Dermis blood vessel endothelial cell (primary cell): ENCODE measurements around the gene PIAS2. TPM values are rescaled to one million over a fixed set of nuclear protein-coding genes. Genes with fewer than 3 reads are reported as not detected.
"Not testable (repeated sequence)": the region's sequence is repeated elsewhere in the genome, so short reads cannot be mapped to it uniquely, and the experiment has no call there.

ENCODE experiments used
- DNase-seq: peaks from one replicate; pipeline ENCODE4 v3.0.0; 2010
- total RNA-seq: library from RNA; depleted of rRNA; stranded (reverse); fragments of >200 nt; gene quantifications from 2 replicates; pipeline ENCODE4 v1.2.3, GENCODE V29; 2014

The PIAS2 gene
- total RNA-seq, 1 donor from 2014 or later: 15.5 TPM

GRCh38 chr18:46899274-46899948 is 17.9 kb downstream of the PIAS2 start:
- DNase-seq: no peak

- no peak for DNase-seq
Measured at GRCh38 chr18:46894124-46894523, 23.2 kb downstream of the PIAS2 start.

- DNase-seq: no peak
Measured at GRCh38 chr18:46893360-46893759, 23.9 kb downstream of the PIAS2 start.

GRCh38 chr18:46892842-46893241 is 24.5 kb downstream of the PIAS2 start:
- DNase-seq: no peak

GRCh38 chr18:46891742-46892214 is 25.5 kb downstream of the PIAS2 start:
- no peak for DNase-seq

GRCh38 chr18:46888965-46889364 is 28.3 kb downstream of the PIAS2 start:
- no peak for DNase-seq

GRCh38 chr18:46886893-46887292 is 30.4 kb downstream of the PIAS2 start:
- DNase-seq: no peak

GRCh38 chr18:46883180-46883579 is 34.1 kb downstream of the PIAS2 start:
- DNase-seq: no peak

- no peak for DNase-seq
Measured at GRCh38 chr18:46877329-46877987, 39.8 kb downstream of the PIAS2 start.

GRCh38 chr18:46868169-46868921 is 49.0 kb downstream of the PIAS2 start:
- no peak for DNase-seq

GRCh38 chr18:46867367-46868143 is 49.8 kb downstream of the PIAS2 start:
- DNase-seq: no peak

- no peak for DNase-seq
Measured at GRCh38 chr18:46866523-46866922, 50.8 kb downstream of the PIAS2 start.

GRCh38 chr18:46865245-46865644 is 52.1 kb downstream of the PIAS2 start:
- DNase-seq: not testable (repeated sequence)

GRCh38 chr18:46859855-46860254 is 57.5 kb downstream of the PIAS2 start:
- DNase-seq: no peak

- no peak for DNase-seq
Measured at GRCh38 chr18:46858290-46858689, 59.0 kb downstream of the PIAS2 start.

GRCh38 chr18:46856973-46857372 is 60.3 kb downstream of the PIAS2 start:
- DNase-seq: peak; percentile 24

- DNase-seq: no peak
Measured at GRCh38 chr18:46849007-46849406, 68.3 kb downstream of the PIAS2 start.

GRCh38 chr18:46843372-46843771 is 73.9 kb downstream of the PIAS2 start:
- no peak for DNase-seq

GRCh38 chr18:46842583-46842982 is 74.7 kb downstream of the PIAS2 start:
- DNase-seq: no peak

- no peak for DNase-seq
Measured at GRCh38 chr18:46833899-46834298, 83.4 kb downstream of the PIAS2 start.

- DNase-seq: no peak
Measured at GRCh38 chr18:46832849-46833248, 84.5 kb downstream of the PIAS2 start.

- not testable (repeated sequence) for DNase-seq
Measured at GRCh38 chr18:46832422-46832821, 84.9 kb downstream of the PIAS2 start.

GRCh38 chr18:46831434-46831833 is 85.9 kb downstream of the PIAS2 start:
- DNase-seq: no peak
